LoVo (cell line): ENCODE results near the gene BCL2L12.
A peak's percentile ranks its signal among the peaks of the same experiment; 100 is the strongest.

ENCODE experiments used
- DNase-seq: peaks from one replicate; pipeline ENCODE4 v3.0.0-alpha.2; 2016; ENCODE audit warnings: low spot score

Gene BCL2L12

DNA sequence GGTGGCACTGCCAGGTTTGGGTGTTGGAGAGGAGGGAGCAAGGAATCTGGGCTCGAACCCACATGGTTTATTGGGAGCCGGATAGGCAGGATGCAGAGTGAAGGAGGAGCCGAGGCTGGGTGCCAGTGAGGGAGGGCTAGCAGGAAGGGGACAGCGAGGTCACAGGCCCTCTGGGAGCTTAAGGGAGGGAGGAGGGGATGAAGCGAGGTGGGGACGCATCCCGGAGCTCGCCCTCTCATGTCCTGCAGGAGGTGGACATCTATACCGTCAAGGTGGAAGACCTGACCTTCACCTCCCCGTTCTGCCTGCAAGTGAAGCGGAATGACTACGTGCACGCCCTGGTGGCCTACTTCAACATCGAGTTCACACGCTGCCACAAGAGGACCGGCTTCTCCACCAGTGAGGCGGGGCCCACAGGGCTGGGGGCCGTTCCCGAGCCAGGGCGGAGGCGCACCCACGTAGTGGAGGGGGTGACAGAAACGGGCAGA lies 20.2 kb downstream of the BCL2L12 start:
- no peak for DNase-seq

DNA sequence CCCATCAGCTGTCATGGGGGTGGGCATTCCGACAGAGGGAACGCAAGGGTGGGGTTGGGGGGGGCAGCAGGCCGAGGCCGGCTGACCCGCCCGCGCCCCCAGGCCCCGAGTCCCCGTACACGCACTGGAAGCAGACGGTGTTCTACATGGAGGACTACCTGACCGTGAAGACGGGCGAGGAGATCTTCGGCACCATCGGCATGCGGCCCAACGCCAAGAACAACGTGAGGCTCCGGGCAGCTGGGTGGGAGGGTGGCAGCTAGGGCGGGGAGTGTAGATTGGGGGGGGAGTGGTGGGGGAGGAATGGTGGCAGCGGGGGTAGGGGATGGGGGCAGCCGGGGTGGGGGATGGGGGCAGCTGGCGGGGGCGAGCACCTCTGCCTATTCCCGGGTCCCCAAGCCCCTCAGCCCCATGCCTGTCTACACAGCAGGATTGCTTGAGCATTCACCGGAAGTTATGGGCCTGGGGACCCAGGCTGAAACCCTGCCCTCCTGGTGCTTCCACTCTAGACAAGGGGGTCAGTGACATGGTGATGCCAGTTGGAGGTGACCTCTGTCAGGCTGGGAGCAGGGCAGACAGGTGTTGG lies 20.9 kb downstream of the BCL2L12 start:
- DNase-seq: no peak

DNA sequence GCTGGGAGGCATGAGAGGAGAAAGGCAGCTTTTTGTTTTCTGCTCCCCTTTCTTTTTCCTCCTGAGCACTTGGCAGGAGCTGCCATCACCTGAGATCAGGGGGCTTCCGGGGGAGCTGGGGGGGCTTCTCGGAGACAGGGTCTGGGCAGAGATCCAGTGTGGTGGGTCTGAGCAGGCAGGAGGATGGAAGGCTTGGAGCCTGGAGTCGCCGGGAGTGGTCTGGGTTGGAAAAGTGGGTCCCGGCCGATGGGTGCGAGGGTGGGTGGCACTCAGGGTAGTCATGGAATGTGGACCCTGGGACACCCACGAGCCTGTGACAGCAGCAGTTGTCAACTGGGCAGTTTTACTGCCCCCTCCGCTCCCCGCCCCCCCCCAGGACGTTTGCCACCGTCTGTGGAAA lies 21.4 kb downstream of the BCL2L12 start:
- DNase-seq: no peak

DNA sequence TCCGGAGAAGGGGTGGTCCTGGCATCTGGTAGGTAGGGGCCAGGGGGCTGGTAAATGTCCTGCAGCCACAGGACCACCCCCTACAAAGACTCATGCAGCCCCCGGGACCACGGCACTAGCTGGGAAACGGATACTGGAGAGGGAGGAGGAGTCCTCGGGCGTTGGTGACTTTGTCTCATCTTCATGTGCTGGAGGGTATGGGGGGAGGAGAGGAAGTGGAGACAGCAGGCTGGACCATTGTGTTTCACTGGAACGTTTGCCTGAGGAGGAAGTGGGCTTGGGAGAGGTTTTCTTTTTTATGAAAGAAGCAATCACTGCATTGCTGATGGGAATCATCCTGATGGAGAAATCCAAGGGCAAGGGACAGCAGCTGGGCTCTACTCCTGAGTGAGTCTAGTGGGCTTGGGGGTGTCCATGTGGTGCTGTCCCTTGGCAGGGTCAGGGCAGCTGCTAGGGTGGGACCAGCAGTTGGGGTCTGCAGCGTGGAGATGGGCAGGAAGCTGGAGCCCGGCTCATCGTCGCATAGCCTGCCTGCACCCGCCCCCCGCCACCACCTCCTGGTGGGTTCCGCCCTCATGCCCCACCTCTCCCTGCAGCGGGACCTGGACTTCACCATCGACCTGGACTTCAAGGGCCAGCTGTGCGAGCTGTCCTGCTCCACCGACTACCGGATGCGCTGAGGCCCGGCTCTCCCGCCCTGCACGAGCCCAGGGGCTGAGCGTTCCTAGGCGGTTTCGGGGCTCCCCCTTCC lies 22.0 kb downstream of the BCL2L12 start:
- DNase-seq: no peak

DNA sequence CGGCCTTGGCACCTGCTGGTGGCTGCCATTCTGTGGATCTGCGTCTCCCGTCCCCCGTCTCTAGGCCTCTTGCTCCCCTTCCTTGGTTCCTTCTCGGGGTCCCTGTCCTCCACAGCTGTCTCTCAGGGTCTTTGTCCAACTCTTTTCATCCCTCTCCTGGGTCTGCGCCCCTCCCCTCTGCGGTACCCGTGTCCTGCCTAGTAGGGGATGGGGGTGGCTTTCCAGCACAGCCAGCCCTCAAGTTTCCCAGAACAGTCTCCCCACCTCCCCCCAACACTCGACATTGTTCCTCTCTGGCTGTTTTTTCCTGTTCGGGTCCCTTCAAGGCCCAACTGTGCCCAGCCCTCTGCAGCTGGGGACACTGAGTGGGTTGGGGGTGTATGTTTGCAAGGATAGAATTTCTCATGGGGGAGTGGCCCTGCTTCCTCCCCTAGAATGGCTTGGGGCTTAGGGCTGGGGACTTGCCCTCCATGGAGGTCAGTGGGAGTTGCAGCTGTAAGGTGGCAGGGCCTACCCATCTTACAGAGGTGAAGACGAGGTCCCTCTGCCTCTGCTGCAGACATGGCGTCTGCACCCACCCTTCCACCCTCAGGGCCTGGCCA lies 22.9 kb downstream of the BCL2L12 start:
- no peak for DNase-seq

DNA sequence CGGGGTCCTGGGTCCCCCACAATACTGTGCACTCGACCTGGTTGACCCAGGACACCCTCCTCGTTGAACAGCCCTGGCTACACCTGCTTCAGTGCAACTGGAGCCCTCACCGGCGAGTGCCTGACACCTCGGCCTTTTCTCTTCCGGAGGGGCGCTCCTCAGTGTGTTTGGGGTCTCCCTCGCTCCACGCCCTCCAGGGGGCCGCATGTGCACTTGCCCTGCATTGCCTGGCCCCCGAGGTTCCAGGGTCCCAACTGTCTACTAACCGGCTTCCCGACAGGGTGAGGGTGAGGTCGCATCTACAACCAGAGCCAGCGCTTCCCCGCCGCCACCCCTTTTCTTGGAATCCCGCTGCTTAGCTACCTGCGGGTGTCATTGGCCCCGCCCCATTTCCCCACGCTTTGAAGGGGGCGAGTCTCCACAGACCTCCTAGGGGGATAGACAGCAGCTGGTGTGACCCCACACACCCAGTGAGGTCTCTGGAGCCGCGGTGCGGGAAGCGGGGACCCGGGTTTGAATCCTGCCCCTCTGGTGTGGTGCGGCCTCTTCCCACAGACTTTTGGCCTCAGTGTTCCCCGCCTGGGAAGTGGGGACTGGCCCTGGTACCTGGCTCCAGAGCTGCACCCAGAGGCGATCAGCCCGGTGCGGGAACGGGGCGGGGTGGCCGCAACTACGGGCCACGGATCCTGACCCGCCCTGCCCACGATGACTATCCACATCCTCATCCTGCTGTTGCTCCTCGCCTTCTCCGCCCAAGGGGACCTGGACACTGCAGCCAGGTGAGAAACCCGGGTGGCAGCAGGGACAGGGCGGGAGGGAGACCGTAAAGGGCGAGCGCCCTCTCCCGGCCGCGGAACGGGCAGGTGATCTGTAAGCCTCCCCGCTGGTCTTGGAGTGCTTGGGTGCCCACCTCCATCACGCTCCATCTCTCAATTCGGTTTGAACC lies 23.7 kb downstream of the BCL2L12 start, which contains the start of gene ADM5:
Gene ADM5 (plus strand): TSS at position 462 of the 946 bp plus-strand sequence. CDS start 244 bp downstream, at position 706.
- no peak for DNase-seq

DNA sequence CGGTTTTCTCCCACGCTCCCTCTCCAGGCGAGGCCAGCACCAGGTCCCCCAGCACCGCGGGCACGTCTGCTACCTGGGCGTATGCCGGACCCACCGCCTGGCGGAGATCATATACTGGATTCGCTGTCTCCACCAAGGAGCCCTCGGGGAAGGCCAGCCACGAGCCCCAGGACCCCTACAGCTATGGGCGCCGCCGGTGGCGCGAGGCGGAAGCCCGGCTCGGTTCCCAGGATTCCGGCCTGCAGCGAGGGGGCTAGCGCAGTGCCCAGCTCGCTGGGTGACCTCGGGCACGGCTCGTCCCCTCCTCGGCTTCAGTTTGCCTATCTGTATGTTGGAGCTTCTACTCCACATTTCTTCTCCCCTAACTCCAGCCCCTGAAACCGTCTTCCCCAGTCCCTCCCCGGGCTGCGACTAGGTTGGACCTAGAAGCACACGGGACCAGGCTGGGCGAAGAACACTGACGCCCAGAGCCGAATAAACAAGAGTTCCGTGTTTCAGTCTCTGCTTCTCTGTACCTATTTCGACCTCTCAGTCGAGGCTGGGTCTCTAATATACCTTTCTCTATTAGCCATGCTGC lies 24.4 kb downstream of the BCL2L12 start:
- DNase-seq: no peak

DNA sequence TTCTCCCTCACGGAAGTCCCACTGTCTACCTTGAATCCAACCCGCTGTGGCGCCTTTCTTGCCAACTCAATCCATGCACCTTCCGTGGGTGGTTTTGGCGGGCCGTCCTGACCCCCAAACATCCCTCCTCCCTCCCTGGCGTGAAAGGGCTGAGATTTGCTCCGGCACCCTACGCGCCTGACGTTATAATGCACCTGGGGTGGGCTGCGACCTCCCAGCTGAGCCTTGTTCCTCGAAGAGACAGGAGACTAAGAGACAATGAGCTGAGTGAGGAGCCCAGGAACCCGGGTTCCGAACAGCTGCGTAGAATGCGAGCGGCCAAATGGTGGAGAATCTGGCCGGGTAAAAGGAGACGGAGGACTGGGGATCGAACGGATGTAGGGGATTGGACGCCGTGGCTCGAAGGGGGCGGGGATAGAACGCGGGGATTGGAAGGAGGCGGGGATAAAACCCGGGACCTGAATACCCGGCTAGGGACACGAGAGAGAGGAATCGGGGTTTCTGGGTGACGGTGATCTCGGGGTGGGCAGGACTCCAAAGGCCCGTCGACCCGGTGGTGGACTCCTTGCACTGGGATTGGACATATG lies 25.0 kb downstream of the BCL2L12 start, which contains the start of gene CPT1C:
Gene CPT1C (plus strand): TSS at position 461 of the 587 bp plus-strand sequence. CDS start 1,137 bp downstream, outside the sequence.
- no peak for DNase-seq

DNA sequence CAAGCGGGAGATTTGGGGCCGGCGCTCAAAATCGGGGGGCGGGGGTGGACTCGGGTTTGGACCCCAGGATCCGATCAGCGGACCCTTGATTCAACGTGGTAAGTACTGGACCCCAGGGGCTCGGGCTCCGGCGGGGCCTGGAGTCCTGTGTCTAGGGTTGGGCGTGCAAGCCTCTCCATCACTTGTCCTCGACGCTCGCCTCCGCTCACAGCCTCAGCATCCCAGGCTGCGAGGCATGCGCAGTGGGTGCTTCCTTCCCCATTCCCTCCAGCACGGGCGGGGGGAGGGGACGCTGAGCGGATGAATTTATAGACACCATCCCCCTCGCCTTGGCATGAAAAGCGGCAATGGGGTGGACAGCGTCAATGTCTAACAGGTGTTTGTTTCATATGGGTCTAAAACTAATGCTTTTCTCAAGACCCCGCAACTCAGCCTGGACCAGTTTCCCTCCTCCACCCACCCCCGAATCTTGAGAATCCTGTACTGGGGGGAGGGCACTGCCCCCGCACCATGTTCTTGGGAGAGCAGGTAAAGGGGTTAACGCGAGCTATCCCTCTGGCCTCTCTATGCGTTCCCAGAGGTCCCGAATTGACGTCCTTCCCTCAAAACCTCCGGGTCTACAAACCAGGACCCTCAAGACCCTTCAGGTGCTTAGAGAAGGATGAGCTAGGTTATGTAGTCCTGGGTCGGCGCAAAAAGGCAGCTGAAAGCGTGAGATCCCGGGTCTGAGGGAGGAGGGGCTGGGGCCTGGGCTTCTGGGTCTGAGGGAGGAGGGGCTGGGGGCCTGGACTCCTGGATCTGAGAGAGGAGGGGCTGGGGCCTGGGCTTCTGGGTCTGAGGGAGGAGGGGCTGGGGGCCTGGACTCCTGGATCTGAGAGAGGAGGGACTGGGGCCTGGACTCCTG lies 25.8 kb downstream of the BCL2L12 start:
- DNase-seq: no peak

DNA sequence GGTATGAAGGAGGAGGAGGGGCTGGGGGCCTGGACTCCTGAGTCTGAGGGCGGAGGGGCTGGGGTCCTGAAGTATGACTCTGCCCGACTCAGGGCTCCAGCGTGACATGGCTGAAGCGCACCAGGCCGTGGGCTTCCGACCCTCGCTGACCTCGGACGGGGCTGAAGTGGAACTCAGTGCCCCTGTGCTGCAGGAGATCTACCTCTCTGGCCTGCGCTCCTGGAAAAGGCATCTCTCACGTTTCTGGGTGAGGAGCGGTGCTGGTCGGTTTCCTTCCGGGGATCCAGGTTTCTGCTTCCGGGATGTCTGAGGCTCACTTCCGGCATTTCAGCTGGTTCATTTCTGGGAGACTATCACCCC lies 26.4 kb downstream of the BCL2L12 start:
- DNase-seq: no peak

DNA sequence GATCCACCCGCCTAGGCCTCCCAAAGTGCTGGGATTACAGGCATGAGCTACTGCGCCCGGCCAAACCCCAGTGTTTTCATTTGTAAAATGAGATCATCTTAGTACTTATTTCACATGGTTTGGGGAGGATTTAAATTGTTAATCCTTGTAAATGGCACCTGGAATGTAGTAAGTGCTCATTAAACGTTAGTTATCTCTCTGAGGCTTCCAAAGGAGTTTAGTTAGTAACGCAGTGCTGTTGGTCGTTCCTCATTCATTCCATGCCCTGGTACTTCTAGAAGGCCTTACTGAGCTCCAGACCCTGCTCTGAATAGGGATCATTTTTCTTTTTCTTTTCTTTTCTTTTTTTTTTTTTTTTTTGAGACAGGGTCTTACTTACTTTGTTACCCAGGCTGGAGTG lies 30.4 kb downstream of the BCL2L12 start:
- no peak for DNase-seq

DNA sequence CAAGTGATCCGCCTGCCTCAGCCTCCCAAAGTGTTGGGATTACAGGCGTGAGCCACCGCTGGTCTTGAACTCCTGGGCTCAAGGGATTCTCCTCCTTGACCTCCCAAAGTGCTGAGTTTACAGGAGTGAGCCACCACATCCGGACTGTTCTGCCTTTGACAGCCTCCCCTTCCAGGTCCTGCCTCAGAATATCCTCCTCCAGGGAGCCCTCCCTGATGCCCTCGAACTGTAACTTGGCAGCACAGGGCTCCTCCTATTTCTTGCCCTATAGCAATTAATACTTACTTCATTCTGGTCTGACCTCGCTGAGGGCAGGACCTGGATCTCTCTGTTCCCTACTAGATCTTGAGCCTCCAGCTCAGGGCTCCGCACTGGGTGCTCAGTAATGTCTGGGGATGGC lies 31.1 kb downstream of the BCL2L12 start:
- DNase-seq: no peak

DNA sequence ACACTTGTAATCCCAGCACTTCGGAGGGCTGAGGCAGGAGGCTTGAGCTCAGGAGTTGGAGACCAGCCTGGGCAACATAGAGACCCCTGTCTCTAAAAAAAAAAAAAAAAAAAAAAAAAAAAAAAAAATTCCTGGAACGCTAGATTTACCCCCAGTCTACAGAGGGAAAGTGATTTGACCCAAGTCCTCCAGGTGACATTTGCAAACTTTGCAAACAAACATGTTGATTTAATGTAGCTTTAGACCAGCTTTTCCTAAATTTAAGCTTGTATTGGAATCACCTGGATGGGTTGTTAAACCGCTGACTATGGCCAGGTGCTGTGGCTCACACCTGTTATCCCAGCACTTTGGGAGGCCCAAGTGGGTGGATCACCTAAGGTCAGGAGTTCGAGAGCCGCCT lies 33.6 kb downstream of the BCL2L12 start:
- DNase-seq: no peak

DNA sequence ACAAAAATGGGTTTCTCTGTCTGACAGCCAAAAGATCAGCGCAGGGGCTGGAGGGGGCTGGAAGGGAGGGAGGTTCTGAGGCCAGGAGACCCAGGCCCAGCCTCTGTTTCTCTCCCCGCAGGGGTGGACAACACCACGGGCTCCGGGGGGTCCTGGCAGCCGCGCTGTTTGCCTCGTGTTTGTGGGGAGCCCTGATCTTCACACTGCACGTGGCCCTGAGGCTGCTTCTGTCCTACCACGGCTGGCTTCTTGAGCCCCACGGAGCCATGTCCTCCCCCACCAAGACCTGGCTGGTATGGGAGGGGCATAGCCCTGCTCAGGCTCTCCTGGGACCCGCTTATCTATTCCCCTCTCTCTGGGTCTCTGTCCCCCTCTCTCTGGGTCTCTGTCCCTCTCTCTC lies 34.8 kb downstream of the BCL2L12 start:
- no peak for DNase-seq

DNA sequence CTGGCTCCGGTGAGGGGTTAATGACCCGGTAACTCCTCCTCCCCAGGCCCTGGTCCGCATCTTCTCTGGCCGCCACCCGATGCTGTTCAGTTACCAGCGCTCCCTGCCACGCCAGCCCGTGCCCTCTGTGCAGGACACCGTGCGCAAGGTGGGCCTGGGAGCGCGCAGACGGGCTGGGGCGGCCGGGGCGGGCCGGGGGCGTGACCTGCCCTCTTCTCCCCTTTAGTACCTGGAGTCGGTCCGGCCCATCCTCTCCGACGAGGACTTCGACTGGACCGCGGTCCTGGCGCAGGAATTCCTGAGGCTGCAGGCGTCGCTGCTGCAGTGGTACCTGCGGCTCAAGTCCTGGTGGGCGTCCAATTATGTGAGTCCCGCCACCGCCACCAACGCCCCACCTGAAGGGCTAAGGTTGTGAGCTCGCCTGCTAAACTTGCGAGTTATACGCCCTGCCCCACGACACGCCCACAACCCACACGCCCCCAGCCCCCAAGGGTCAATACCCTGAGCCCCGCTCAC lies 35.6 kb downstream of the BCL2L12 start:
- no peak for DNase-seq

DNA sequence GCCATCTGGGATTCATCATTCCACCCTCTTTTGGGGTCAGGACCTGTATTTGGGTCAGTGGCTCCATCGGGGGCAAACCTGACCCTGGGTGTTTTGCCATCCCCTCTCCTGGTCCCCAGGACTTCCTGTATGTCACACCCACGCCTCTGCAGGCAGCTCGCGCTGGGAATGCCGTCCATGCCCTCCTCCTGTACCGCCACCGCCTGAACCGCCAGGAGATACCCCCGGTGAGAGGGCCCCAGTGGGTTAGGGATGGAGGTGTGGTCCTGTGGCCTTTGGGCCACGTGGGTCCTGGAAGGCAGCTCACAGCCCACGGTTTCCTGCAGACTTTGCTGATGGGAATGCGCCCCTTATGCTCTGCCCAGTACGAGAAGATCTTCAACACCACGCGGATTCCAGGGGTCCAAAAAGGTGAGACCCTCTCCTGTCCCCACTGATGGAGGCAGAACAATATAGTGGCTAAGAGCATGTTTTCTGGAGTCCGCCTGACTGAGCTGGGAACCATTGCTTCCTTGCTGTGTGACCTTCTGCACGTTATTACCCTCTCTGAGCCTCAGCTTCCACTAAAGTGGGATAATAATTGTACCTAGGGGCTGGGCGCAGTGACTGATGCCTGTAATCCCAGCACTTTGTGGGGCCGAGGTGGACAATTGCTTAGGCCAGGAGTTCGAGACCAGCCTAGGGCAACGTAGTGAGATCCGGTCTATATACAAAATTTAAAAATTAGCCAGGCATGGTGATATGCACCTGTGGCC lies 39.3 kb downstream of the BCL2L12 start:
- DNase-seq: no peak

DNA sequence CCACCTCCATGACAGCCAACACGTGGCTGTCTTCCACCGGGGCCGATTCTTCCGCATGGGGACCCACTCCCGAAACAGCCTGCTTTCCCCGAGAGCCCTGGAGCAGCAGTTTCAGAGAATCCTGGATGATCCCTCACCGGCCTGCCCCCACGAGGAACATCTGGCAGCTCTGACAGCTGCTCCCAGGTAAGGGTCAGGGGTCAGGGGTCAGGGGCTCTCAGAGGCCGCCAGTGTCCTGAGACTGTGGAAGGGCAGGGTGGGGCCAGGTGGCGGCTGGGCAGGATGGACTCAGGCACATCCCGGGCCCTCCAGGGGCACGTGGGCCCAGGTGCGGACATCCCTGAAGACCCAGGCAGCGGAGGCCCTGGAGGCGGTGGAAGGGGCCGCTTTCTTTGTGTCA lies 40.2 kb downstream of the BCL2L12 start:
- no peak for DNase-seq

DNA sequence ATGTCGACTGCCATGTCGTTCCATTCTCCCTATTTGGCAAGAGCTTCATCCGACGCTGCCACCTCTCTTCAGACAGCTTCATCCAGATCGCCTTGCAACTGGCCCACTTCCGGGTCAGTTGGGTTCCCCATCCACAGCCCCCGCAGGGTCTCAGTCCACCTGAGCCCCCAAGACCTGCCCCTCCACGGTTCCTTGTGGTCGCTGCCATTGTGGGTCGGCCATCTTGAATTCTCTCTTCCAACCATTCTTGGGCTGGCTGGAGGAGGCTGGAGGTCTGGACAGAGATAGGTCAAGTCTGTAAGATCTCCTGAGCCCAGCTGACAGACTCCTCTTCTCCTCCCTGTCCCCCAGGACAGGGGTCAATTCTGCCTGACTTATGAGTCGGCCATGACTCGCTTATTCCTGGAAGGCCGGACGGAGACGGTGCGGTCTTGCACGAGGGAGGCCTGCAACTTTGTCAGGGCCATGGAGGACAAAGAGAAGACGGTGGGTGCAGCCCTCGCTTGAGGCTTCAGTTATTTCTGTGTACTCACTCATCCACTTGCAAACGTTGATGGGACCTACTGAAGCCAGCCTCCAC lies 44.7 kb downstream of the BCL2L12 start:
- no peak for DNase-seq

DNA sequence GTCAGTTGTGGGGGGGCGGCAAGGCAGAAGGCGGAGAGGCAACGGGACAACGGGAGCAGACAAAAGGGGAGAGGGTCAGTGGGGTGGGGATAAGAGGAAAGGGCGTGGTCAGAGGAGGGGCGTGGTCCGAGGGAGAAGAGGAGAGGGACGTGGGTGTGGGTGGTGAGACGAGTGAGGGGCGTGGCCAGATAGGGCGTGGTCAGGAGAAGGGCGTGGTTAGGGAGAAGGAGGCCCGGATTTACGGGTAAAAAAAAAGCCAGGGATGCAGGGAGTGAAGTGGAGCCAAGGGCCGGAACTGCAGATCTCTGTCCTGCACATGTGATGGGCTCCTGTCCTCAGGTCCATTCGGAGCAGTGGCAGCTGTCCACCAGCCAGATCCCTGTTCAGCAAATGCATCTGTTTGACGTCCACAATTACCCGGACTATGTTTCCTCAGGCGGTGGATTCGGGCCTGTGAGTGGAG lies 46.7 kb downstream of the BCL2L12 start:
- DNase-seq: peak; percentile 8
